Mucosa of gallbladder (tissue), 1 donor: ENCODE results near the gene PPP1R16B. TPM values are rescaled to one million over a fixed set of nuclear protein-coding genes. Genes with fewer than 3 reads are reported as not detected.
"Not testable (repeated sequence)": the region's sequence is repeated elsewhere in the genome, so short reads cannot be mapped to it uniquely, and the experiment has no call there.

Experiments
- DNase-seq: peaks from one replicate; pipeline ENCODE4 v3.0.0-alpha.2; 2020; ENCODE audit warnings: low spot score
- total RNA-seq: library from RNA; stranded (reverse); gene quantifications from one replicate; pipeline ENCODE4 v1.2.1, GENCODE V29; 2021
- donor health status: DM: no; HTN: no; CAD: no.

PPP1R16B gene
- total RNA-seq, 1 donor from 2014 or later: 4.1 TPM

DNA sequence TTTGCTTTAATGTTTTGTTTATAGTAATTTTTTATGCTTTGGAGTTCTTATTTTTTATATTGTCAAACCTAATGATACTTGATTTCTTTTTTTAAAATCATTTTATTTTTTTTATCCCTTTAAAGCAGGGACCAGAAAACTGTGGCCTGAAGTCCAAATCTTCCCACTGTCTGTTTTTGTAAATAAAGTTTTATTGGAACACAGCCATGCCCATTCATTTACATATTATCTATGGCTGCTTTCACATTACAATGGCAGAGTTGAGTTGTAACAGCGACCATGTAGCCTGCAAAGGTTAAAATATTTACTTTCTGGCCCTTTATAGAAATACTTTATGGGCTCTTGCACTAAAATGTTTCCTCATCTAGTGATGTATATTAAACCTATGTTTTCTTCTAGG lies 42.3 kb downstream of the PPP1R16B start:
- no peak for DNase-seq

DNA sequence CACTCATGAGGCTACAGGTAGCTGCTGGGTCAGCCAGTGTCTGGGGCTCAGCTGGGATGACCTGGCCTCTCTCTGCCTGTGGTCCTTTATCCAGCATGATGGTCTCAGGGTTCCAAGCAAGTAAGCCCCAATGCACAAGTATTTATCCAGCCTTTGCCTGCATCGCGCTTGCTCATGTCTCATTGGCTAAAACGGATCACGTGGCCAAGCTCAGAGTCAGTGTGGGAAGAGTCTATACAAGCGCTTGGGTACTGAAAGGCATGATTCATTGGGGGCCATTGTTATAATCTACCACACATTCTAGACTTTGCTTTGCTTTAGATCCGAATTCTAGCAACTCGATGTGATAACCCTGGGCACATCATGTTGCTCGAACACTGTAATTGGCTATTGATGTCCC lies 48.3 kb downstream of the PPP1R16B start:
- no peak for DNase-seq

DNA sequence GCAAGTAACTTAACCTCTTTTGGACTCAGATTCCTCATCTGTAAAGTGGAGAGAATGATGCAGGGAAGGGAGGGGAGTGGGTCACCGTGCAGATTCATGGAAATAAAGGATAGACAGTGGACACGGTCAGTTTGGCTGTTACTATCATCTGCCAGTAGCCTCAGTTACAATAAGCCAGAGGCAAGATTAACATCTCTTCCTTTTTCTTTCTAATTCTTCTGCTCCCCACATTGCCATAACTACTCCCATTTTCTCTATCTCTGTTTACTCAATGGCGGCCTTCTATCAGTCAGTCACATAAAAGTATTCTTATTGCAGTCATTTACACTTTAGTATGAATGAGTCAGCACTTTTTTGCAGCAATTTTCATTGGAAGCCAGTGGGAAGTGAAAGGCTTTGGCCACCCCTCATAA lies 49.2 kb downstream of the PPP1R16B start:
- DNase-seq: no peak

DNA sequence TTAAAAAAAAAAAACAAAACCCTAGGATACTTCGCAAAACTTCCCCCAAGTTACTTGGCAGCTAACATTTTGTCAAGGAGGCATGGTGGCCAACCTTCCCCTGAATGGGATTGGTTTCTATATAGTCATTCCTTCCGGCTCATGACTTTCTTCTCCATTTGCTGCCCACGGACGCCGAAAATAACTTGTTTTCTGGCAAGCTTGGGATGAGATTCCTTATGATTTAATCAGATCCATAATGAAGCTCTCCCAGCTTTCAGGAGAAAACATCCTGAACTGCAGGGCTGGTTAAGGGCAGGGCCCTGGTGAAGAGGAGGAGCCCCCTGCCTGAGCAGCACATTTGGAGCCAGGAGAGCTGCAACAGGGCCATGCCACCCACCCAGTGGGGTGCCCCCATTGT lies 49.9 kb downstream of the PPP1R16B start:
- DNase-seq: no peak

DNA sequence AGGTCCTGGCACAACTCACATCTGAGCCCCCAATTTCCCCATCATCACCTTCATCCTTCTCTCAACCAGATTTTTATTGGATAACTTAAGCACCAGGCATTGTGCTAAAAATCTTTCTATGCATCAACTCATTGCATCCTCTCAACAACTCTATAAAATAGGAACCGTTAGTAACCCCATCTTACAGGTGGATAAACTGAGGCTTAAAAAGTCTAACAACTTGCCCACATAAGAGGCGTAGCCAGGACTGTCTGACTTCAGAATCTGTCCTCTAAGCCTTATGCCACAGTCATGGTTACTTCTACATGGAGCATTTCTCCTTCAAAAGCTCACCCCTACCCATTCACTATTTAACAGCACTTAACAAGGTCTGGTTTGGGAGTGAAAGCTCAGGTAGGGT lies 51.1 kb downstream of the PPP1R16B start:
- no peak for DNase-seq

DNA sequence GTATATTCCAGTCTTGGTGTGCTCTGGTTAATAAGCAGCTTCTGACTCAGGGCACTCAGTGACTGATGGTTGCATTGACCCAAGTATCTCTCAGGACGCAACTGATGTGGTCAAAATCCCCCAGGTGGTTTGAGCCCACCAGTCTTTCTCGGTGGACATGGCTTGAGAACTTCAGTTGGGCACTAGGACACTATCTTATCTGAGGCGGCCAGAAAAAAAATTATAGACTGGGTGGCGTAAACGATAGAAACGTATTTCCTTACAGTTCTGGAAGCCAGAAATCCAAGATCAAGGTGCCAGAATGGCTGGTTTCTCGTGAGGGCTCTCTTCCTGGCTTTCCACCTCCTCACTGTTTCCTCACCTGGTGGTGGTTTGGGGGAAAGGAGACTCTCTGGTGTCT lies 52.2 kb downstream of the PPP1R16B start:
- DNase-seq: no peak

DNA sequence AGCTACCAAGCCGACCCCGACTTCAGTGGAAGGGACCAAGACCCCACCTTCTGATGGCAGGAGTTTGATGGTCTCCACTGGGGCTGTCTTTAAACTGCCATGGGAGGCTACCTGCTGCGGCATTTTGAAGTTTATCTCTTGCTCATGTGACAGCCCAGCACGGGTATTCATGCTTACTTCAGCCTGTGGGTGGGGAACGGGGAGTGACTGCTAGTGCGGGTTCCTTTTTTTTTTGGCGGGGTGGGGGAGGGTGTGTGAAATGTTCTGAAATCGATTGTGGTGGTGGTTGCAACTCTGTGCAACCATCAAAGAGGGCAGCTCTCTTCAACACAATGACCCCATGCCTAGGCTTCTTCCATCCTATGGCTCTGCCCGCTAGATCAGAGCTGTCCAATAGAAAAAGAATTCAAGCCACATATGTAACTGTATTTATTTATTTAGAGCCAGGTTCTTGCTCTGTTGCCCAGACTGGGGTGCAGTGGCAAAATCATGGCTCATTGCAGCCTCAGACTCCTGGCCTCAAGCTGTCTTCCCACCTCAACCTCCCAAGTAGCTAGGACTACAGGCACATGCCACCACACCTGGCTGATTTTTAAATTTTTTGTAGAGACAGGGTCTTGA lies 53.7 kb downstream of the PPP1R16B start:
- DNase-seq: no peak

DNA sequence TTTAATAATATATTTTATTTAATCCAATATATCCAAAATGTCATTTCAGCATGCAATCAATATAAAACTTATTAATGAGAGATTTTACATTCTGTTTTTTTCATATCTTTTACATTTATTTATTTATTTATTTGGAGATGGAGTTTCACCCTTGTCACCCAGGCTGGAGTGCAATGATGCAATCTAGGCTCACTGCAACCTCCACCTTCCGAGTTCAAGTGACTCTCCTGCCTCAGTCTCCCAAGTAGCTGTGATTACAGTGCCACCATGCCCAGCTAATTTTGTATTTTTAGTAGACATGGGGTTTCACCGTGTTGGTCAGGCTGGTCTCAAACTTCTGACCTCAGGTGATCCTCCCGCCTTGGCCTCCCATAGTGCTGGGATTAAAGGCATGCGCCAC lies 54.4 kb downstream of the PPP1R16B start:
- DNase-seq: not testable (repeated sequence)

DNA sequence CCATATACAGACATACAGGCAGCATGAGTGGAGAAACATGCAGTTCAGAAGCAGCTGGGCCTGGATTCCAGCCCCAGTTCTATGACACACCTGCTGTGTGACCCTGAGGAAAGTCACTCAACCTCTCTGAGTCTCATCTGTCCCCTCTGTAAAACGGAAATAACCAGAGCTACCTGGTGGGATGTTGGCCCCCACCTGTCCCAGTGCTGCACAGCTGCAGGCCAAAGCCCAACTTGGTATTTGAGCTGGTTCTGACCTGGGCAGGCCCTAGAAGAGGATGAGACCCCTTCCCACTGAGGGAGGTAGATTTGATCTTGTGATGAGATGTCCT lies 55.5 kb downstream of the PPP1R16B start:
- DNase-seq: no peak

DNA sequence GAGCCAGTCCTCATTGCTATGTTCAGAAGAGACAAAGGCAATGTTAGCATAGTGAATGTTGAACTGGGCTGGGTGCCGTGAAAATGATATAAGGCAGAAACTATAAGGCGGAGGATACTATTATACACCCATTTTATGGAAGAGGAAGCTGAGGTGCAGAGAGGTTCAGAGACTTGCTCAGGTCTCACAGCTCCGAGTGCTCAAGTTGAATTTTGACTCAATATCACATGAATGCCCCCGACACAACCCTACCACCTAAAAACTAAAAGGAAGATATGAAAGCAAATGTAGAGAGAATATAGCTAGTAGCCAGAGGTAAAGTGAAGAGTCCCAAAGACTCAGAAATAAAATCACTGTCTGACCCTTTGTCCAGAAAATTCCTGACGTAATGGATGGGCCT lies 56.7 kb downstream of the PPP1R16B start:
- no peak for DNase-seq

DNA sequence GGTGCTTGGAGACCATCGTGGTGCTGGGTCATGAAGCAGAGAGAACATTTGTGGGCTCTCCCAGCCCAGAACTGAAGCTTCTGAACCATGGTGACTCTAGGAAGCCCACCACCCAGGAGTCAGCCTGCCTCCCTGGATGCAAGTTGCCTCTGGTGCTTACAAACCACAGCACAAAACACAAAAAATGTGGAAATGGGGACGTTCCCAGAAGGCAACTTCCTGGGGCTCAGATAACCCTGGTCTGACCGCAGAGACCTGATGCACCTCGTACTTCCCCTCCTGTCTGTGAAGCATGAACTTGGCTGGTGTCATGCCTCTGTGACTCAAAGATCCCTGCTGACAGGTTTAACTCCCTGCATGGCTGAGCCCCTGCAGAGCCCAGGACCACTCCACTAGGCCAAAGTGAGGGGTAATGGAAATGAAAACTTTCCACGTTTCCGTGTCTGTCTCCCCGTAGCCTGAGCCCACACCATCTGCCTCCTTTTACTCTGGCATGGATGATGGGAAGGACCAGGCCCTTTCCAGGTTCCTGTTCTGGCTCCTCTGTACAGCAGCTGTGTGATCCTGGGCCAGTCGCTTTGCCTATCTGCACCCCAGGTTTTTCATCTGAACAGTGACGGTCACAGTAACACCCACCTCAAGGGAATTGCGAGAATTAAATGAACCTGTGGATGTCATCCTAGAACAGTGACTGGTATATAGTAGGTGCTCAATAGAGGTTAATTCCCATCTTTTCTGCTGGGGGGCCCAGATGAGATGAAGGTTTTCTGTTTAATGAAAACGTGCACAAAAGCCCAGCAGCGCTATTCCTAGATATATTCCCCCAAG lies 57.7 kb downstream of the PPP1R16B start:
- no peak for DNase-seq

DNA sequence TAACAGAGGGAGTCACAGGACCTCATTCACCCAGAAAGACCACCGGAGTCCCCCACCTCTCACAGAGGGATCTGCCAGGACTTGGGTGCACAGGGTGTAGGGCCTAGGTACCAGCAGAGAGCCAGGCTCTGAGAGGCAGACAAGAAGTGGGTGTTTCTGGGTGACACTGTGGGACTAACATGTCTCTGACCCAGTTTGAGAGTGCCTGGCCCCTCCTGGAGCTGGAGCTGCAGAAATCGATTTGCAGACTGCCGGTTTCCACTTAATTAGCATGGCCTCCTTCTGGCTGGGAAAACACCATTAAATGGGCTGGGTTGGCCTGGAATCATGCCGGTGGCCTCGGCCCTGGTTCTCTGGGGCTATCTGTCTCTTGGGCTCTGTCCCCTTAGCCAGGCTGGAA lies 59.2 kb downstream of the PPP1R16B start:
- DNase-seq: no peak

DNA sequence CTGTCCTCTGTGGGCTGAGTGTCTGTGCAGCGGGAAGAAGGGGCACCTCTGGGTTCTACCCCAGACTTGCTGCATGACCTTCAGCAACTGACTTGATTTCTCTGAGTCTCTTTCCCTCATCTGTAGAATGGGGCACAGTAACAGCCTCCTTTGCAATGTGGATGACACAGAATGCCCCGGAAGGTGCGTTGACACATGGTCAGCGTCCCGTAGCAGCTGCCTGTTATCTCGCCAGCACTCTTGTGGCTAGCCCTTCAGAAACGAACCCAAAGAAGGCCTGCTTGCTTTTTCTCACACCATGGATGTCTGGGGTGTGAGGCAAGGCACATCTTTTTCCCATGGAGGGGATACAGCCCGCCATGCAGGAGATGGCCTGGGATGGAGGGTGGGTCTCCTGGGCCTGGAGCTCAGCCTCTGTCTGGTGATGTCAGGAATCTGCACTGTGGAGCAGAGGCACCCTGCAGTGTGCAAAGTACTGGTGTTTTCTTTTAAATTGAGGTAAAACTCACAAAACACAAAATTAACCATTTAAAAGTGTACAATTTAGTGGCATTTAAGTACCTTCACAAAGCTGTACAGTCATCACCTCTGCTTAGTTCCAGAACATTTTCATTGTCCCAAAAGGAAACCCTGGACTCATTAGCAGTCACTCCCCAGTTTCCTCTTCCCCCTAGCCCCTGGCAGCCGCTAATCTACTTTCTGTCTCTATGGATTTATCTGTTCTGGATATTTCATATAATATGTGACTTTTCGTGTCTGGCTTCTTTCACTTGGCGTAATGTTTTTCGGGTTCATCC lies 61.0 kb downstream of the PPP1R16B start:
- no peak for DNase-seq

DNA sequence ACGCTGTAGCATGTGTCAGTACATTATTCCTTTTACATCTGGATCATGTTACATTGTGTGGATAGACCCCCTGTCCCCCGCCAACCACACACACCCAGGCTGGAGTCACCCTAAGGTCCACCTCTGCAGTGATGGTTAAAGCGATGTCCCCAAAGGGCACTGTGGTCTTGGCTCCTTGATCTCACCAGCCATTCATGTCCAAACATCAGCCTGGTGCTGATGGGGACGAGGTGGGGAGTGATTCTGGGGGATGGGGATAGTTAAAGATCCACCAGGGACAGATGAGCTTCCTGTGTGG lies 61.5 kb downstream of the PPP1R16B start:
- no peak for DNase-seq

DNA sequence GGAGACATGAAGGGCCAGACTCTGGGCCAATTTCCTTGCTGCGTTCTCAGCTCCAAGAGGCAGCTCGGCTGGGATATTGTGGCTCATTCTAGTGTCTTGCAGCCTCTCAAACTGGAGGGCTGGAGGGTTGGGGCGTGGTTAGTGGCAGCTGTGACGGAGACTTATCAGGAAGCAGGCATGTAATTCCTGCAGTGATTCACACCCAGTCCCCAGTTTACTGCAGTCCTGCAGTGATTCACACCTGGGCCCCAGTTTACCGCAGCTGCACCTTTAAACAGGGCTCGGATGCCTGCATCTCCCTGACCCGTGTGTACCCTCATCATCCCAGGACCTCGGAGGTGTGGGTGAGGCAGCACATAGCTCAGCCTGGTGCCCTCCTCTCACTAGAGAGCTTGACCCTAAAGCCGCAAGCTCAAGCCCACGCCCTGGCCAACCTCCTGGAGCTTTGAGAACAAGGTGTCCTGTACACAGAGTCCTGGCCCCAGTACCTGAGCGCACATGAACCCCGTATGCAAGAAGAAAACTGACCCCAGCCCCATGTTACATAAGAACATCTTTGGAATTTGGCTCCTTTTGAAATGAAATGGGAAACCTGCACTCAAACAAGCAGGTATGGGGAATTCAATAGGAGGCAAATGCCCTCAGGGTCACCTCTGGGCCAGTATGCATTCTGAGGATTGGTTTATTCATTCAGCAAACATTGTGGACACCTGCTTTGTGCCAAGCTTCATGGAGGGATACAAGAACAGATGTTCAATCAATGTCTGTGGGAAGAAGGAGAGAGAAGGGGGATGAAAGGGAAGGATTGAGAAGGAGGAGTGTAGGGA lies 65.4 kb downstream of the PPP1R16B start:
- no peak for DNase-seq

DNA sequence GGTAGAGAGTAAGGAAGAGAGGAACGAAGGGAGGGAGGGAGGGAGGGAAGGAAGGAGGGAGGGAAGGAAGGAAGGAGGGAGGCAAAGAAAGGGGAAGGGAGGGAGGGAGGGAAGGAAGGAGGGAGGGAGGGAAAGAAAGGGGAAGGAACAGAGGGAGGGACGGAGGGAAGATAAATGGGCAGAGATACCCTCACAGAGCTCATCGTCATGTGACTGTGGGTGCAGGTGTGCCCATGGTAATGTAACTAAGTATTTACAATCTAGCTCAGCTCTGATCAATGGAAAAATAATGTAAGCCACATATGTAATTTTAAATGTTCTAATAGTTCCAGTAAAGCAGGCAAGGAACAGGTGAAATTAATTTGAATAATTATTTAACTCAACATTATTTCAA lies 66.1 kb downstream of the PPP1R16B start:
- no peak for DNase-seq

DNA sequence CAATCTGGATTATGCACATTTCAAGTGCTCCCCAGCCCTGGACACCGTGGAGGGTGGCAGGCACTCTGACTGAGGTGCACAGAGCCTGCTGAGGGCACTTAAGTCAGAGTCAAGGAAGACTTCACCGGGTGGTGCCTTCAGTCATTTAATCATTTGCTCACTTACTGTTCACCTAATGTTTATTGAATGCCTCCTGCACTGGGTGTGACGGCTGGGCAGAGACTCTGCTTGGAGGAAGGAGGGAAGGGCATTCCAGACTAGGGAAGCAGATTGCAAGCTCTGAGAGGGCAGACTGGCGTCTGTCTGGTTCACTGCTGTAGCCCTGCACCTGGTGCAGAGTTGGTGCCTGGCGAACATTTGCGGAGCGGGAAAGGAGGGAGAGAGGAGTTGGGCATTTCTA lies 66.5 kb downstream of the PPP1R16B start:
- no peak for DNase-seq

DNA sequence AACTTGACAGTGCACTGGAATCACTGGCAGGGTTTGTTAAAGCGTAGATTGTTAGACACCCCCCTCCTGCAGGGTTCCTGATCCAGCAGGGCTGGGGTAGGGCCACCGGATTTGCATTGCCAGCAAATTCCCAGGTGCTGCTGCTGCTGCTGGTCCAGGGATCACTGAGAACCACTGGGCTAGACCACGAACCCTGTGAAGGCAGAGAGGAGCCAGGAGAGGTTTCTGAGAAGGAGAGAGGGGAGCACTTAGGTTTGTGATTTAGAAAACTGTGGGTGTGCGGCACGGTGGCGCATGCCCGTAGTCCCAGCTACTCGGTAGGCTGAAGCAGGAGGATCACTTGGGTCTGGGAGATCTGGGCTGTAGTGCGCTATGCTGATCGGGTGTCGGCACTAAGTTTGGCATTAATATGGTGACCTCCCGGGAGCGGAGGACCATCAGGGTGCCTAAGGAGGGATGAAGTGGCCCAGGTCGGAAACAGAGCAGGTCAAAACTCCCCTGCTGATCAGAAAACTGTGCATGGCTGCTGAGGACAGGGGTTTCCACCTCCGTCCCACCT lies 67.1 kb downstream of the PPP1R16B start:
- no peak for DNase-seq

DNA sequence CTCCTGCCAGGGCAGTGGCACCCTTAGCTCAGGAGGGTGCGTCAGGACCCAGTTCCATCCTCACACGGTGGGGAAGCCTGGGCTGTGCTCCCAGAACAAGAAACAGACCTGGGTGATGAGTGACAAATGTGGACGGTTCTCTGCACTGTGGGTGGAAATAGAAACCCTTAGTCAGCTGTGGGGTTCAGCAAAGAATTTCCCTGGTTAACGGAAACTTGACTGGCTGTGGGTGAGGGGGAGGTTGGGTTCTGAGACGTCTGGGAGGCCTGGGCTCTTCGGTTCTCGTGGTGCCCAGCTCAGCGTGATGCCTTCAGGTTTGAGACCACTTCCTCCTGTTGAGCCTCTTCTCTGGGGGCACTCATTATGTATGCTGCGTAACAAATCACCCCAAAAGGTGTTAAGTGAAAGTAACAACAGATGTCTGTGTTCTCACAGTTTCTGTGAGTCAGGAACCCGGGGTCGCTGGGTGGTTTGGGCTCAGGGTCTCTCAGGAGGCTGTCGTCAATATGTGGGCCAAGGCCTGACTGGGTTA lies 67.6 kb downstream of the PPP1R16B start:
- no peak for DNase-seq

DNA sequence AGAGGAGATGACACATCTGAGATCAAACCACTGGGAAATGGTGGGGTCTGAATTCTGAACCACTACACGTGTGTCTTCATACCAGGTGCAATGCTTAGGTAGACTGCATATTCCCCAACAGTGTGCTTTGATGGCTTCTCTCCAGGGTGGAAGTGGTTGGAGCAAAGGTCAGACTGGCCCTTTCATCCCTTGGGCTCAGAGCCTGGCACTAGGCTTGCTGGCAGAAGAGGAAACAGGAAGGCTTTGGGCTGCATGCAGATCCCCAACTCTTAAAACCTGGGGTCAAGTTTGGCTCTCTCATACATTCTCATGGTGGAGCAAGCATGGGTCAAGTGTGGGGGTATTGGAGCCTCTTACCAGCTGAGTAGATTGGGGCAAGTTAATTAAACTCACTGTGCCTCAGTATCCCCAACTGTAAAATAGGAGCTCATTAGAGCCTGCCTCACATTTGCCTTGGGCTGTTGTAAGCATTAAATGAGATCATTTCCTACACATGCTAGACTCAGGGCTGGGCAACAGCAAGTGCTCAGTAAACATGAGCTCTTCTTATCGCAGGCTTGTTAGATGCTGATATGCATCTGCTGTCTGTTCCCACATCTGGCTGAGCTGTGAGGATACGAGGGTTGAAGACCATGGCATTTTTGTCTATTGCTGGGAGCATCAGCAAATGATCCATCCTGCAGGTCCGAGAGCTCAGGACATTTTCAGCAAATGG lies 69.1 kb downstream of the PPP1R16B start:
- no peak for DNase-seq
